ENCODE data around the gene LGI1. TPM values are rescaled to one million over a fixed set of nuclear protein-coding genes. Genes with fewer than 3 reads are reported as not detected.
A peak's percentile ranks its signal among the peaks of the same experiment; 100 is the strongest.

LGI1 gene
- total and polyA plus RNA-seq, 2 of the 8 experiments (the other 6 are each of a cell fraction or from before 2014, with no cell fraction given) = 0.15 TPM; not detected in 1

- FAIRE-seq = peak; percentile 94
- Histone ChIP-seq H3K4me3 (ENCODE audit: extremely low read depth in 1 of 4, insufficient read depth in 2 of 4, low read depth in 3 of 4, low read length in 4 of 4) (peak overlapping the region in 1 of 4 experiments; percentile 23; a peak in 4 of 8 replicates), H2BK15ac (ENCODE audit: low read length) (no peak overlapping the region), H3K9ac (replicated peaks in 1 of 4; ENCODE audit: extremely low read depth in 1 of 4, low read depth in 3 of 4, low read length in 3 of 4) (no peak overlapping the region), H2BK120ac (replicated peaks; ENCODE audit: low read depth, low read length) (peak overlapping the region; percentile 58), H4K91ac (replicated peaks; ENCODE audit: insufficient read length, low read length) (peak overlapping the region; percentile 48), H3K4ac (replicated peaks; ENCODE audit: insufficient read length, low read depth, low read length) (peak overlapping the region; percentile 32), H3K23ac (ENCODE audit: insufficient read length) (no peak overlapping the region), H3K14ac (ENCODE audit: insufficient read length) (peak overlapping the region; percentile 91), H4K20me1 (replicated peaks in 1 of 2; ENCODE audit: control insufficient read depth in 1 of 2, insufficient read depth in 2 of 2, low read length in 2 of 2) (no peaks in the 10 kb centered on the region), H3K36me3 (ENCODE audit: control insufficient read depth in 2 of 4, insufficient read depth in 4 of 4, low read length in 3 of 4) (no peaks in the 10 kb centered on the region; a peak in 1 of 8 replicates), H3K9me3 (ENCODE audit: insufficient read depth in 2 of 2, low read depth in 1 of 2, low read length in 1 of 2) (no peaks in the 10 kb centered on the region), H2BK20ac (ENCODE audit: low read length) (peak overlapping the region; percentile 84; the same call in 1 of the 2 replicates), H3K79me2 (ENCODE audit: control insufficient read depth in 1 of 2, insufficient read depth in 2 of 2, low read length in 2 of 2) (no peaks in the 10 kb centered on the region), H3K23me2 (ENCODE audit: low read depth, low read length) (peaks cover 2% of the 10 kb centered on the region; the same call in 1 of the 2 replicates), H3K27ac (ENCODE audit: low read depth, low read length) (no peak overlapping the region), H2AFZ (ENCODE audit: low read length) (no peak overlapping the region), H3K56ac (replicated peaks; ENCODE audit: insufficient read length, low read depth, low read length) (no peak overlapping the region), H3K4me1 (replicated peaks in 1 of 4; ENCODE audit: control insufficient read depth in 3 of 4, insufficient read depth in 4 of 4, low read length in 3 of 4) (peaks cover 9 to 33% (median 25%) of the 10 kb centered on the region in 4 experiments), H3K27me3 (replicated peaks in 1 of 4; ENCODE audit: control insufficient read depth in 3 of 4, extremely low read depth in 1 of 4, insufficient read depth in 3 of 4, low read length in 3 of 4) (no peaks in the 10 kb centered on the region), H2AK5ac (ENCODE audit: low read depth, low read length) (no peak overlapping the region), H2BK5ac (ENCODE audit: low read depth, low read length) (peak overlapping the region; percentile 80; the same call in 1 of the 2 replicates), H4K5ac (ENCODE audit: insufficient read length, low read depth, low read length) (peak overlapping the region; percentile 77), H3K79me1 (ENCODE audit: low read depth, low read length) (no peaks in the 10 kb centered on the region), H2BK12ac (ENCODE audit: low read depth, low read length) (peak overlapping the region; percentile 54; the same call in 1 of the 2 replicates), H4K8ac (ENCODE audit: extremely low read depth, insufficient read depth, low read length) (no peak overlapping the region), H3K4me2 (ENCODE audit: insufficient read depth in 1 of 2, low read depth in 2 of 2, low read length in 2 of 2) (peak overlapping the region; percentile 56 to 67), H3K18ac (ENCODE audit: extremely low read depth, low read length) (peak overlapping the region; percentile 11; the same call in 1 of the 2 replicates)
- ChIA-PET POLR2A (ENCODE audit: partially characterized antibody) (interaction anchor here (1.2 to 1.4 kb wide), 2 partner anchors 8 to 13 kb away, joined by 3 to 4 read pairs; partner anchors contain the start of gene LGI1), CTCF (ENCODE audit: partially characterized antibody) (interaction anchor here (0.6 to 9.7 kb wide), 12 partner anchors 8 to 292 kb away, joined by 3 to 287 read pairs (median 3); partner anchors contain the start of gene LGI1)
- 18% methylated on average over 5 of the region's 5 CpGs; no CpG with 5 or more reads in 1 of the 2 experiments for WGBS, 2 experiments (ENCODE audit: extremely low coverage in 1 of 2, insufficient coverage in 1 of 2, insufficient read length in 1 of 2, insufficient replicate concordance in 2 of 2, low coverage in 1 of 2, low lambda C conversion rate in 2 of 2, missing lambda C conversion rate in 1 of 2)
- peak; percentile 23 to 56 for DNase-seq (ENCODE audit: low read depth in 1 of 2, low spot score in 2 of 2)
- no peak for TF ChIP-seq SP4 (IDR thresholded peaks at IDR 0.05; ENCODE audit: low read length)
- TF ChIP-seq EZH2 (IDR thresholded peaks at IDR 0.05; ENCODE audit: low read depth, low read length, severe bottlenecking) = no peak
- TF ChIP-seq NANOG (IDR thresholded peaks at IDR 0.05; ENCODE audit: insufficient read depth, low read depth, low read length, poor library complexity, severe bottlenecking) = peak; percentile 65
- TF ChIP-seq FOSL1 (IDR thresholded peaks at IDR 0.05; ENCODE audit: insufficient read depth, low read depth, low read length) = no peak
These were observed 8.4 kb upstream of the LGI1 start for GRCh38 chr10:93749218-93749799.
